GM12874 (cell line): ENCODE data around the gene PARP12.

ENCODE experiments used
- CTCF ChIP-seq: IDR thresholded peaks from 2 replicates; pipeline ENCODE4 v1.5.1; 2011; ENCODE audit warnings: low read depth, mild to moderate bottlenecking, control low read depth, low read length, moderate library complexity; ENCODE audit not compliant: insufficient read depth

Gene PARP12

GRCh38 chr7:140068033-140068432 lies 5.3 kb upstream of the PARP12 start:
- no peak for TF ChIP-seq CTCF

GRCh38 chr7:140067052-140067451 lies 4.3 kb upstream of the PARP12 start:
- no peak for TF ChIP-seq CTCF

- no peak for TF ChIP-seq CTCF
These were observed 628 bp downstream of the PARP12 start for GRCh38 chr7:140062118-140062527.

GRCh38 chr7:140061607-140061930 lies 1.2 kb downstream of the PARP12 start:
- TF ChIP-seq CTCF = no peak

- no peak for TF ChIP-seq CTCF
These were observed 1.8 kb downstream of the PARP12 start for GRCh38 chr7:140060788-140061606.

GRCh38 chr7:140060243-140060630 lies 2.5 kb downstream of the PARP12 start:
- no peak for TF ChIP-seq CTCF

- no peak for TF ChIP-seq CTCF
These were observed 3.2 kb downstream of the PARP12 start for GRCh38 chr7:140059273-140060242.
